ENCODE data around the gene CRACDL.

DNA sequence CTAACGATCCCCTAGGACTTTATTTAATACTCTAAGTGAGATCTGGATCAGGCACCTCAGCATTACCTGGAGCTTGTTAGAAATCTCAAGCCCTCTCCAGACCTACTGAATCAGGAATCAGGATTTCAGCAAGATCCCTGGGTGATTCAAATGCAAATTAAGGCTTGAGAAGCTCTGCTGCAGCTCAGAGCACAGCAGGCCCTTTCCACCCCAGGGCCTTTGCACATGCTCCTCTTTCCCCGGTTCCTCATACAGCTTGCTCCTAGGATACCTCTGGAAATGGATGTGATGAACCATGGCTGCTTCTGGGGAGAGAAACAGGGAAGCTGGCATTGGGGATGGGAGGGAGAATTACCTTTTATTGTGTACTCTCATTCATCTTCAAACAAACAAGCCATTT, 164.8 kb downstream of the CRACDL start:
- TF ChIP-seq, protein P1, sequence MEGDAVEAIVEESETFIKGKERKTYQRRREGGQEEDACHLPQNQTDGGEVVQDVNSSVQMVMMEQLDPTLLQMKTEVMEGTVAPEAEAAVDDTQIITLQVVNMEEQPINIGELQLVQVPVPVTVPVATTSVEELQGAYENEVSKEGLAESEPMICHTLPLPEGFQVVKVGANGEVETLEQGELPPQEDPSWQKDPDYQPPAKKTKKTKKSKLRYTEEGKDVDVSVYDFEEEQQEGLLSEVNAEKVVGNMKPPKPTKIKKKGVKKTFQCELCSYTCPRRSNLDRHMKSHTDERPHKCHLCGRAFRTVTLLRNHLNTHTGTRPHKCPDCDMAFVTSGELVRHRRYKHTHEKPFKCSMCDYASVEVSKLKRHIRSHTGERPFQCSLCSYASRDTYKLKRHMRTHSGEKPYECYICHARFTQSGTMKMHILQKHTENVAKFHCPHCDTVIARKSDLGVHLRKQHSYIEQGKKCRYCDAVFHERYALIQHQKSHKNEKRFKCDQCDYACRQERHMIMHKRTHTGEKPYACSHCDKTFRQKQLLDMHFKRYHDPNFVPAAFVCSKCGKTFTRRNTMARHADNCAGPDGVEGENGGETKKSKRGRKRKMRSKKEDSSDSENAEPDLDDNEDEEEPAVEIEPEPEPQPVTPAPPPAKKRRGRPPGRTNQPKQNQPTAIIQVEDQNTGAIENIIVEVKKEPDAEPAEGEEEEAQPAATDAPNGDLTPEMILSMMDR (IDR thresholded peaks at IDR 0.05) = no peak
- no peak for TF ChIP-seq EZH2 (IDR thresholded peaks at IDR 0.05; ENCODE audit: borderline replicate concordance, insufficient read depth, low read depth, low read length, poor library complexity, severe bottlenecking)

All from B cell (primary cell).